GM21737 (cell line): Measurements from ENCODE around the gene RCOR1.
"Not testable (repeated sequence)": the region's sequence is repeated elsewhere in the genome, so short reads cannot be mapped to it uniquely, and the experiment has no call there.

ENCODE experiments used
- ATAC-seq: cut with Tn5 transposase; IDR thresholded peaks from one replicate; pipeline ENCODE4 v1.9.1; 2021; ENCODE audit warnings: mild to moderate bottlenecking, moderate library complexity; ENCODE audit not compliant: unreplicated experiment

Gene RCOR1

DNA sequence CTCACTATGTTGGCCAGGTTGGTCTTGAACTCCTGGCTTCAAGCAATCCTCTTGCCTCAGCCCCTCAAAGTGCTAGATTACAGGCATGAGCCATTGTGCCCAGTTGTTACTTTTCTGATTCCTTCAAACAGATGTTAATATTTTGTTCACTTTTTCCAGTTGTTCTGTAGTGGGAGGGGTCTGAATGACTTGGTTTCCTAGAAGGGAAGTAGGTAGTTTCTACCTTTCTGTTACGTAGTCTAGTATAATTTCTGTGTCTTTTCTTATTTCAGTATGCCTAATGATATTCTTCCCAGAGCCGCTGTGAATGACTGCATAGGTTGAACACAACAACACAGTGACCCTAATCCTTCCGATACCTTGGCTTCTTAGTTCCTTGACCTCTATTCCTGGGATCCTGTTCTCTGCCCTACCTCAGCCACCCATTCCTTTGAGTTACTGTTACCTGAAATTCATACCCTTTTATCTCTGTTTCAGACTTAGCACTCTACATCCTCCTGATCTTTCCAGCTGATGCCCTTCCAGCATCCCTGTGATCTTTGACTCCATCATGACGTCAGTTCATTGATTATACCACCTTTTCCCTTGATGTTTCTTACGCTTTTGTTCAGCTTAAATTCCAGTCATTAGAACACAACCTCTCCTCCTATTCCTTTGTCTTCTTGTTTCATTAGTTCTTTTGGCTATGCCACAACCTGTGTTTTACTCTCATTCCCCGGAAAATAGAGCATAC is 33.3 kb downstream of the RCOR1 start:
- ATAC-seq: no peak

DNA sequence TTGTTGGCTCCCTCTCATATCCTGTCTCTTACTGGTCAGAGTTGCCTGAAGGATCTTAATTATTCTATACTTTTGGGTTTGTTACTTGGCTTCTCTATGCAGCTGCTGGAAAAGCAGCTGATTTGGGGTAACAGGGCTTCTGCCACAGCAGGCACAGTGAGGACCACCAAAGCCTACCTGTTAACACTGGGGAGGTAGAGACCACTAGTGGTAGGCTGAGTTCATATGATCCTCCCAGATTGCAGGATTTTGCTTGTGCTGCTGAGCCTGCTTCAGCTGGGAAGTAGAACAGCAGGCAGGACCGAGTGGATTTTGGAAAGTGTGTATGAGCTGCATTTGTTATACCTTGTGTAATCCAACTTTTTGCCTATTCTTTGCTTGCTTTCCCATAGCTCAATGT is 34.1 kb downstream of the RCOR1 start:
- ATAC-seq: no peak

DNA sequence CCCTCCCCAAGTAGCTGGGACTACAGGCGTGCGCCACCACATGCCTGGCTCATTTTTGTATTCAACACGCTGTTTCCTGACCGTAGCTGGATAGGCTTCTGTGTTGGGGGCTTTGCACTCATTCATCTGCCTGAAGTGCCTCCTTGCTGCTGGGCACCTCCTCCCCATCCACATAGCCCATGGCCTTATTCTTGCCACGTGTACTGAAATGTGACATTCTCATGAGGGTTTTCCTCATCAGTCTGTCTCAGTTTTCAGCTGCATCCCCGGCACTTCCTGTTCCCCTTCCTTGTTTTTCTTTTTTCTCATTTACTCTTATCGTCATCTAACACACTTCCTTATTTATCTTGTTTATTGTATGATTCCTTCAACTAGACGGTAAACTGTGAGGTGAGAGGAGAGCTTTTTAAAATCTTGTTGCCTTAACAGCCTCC is 36.6 kb downstream of the RCOR1 start:
- ATAC-seq: no peak

DNA sequence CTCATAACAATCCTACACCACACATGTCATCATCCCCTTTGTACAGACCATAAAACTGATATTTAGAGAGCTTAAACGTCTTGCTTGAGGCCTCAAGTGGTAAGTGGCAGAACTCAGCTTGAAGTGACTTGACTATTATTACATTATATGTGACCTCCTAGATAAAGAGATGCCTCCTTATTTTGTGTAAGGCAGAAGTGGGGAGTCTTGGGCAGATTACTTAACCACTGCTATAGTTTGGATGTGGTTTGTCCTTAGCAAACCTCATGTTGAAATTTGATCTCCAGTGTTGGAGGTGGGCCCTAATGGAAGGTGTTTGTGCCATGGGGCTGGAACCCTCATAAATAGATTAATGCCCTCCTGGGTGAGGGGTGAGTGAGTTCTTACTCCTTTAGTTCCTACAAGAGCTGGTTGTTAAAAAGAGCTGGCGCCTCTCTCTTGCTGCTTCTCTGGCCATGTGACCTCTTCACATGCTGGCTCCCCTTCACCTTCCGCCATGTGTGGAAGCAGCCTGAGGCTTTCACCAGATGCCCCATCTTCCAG is 37.4 kb downstream of the RCOR1 start:
- ATAC-seq: no peak

DNA sequence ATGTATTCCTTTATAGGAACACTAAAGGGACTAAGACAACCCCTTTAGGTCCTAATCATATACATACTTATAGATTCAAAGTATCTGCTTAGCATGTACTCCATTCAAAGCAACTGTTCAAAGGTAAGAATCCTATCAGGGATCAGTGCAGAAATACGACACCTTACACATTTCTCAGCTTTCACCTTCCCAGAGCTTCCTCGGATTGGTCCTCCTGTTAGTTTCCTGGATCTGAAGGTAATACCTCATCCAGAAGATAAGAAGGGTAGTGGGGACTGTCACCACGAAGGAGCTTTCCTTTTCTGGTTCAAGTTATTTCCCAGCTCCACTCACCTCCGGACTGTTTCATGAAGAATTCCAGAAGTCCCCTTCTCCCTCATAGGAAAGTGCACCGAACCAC is 38.0 kb downstream of the RCOR1 start:
- no peak for ATAC-seq

DNA sequence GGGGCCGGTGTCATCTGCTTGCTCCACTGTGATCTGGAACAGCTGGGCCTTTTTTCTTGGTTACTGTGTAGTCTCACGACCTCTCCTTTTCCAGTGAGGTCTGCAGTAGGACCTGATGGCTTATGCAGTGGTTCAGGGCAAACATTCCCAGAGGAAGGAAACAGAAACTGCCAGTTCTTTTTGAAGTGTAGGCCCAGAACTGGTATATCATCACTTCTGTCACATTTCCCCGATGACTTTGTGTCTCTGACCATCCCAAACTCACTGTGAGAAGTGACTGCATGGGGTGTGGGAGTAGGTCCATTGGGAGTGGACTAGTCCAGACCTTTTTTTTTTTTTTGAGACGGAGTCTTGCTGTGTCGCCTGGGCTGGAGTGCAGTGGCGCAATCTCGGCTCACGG is 38.4 kb downstream of the RCOR1 start:
- ATAC-seq: no peak

DNA sequence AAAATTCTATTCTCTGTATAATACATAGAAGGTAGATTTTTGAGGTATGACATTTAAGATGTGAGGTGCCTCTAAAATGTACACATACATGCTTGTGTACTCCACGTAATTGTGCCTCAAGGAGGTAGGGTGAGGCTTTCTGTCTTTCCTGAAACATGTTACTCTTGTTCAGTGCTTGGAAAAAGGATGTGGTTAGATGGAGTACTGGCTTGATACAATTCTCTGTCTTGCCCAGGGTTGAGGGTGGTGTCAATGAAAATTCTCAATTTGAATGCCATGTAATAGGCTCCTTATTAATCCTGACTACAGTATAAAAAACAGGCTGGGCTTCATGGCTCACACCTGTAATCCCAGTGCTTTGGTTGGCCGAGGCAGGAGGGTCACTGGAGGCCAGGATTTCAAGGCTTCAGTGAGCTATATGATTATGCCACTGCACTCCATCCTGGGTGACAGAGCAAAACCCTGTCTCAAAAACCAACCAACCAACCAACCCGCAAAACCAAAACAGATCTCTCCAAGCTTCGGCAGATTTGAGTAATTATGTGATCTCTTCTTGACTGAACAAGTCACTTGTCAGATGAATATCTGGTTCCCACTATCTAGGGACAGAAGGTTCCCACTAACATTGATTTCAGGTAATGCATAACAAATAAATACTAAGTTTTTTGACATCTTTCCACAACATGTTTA is 41.6 kb downstream of the RCOR1 start:
- no peak for ATAC-seq

DNA sequence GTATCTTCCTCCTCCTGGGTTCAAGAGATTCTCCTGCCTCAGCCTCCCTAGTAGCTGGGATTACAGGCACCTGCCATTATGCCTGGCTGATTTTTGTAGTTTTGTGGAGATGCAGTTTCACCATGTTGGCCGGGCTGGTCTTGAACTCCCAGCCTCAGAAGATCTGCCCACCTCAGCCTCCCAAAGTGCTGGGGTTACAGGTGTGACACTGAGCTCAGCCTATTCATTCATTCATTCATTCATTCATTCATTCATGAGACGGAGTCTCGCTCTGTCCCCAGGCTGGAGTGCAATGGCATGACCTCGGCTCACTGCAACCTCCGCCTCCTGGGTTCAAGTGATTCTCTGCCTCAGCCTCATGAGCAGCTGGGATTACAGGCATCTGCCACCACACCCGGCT is 47.2 kb downstream of the RCOR1 start:
- ATAC-seq: not testable (repeated sequence)

DNA sequence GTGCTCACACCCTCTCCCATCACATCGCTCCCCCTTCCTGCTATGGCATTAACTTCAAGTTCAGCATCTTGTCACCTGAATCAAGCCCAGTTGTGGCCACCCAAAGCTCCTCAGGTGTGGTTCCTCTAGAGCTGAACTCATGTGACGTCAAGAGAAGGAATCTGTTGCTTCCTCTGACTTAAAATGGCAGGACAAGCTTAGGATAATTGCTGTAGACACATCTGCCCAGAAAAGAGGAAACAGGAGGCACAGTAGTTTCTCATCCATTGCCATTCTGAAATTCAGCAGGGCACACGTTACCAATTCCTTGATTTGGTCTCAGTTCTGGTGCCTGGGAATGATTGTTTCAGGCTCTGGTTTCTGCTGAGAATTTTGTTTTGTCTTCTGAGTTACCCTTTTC is 52.1 kb downstream of the RCOR1 start:
- ATAC-seq: no peak

DNA sequence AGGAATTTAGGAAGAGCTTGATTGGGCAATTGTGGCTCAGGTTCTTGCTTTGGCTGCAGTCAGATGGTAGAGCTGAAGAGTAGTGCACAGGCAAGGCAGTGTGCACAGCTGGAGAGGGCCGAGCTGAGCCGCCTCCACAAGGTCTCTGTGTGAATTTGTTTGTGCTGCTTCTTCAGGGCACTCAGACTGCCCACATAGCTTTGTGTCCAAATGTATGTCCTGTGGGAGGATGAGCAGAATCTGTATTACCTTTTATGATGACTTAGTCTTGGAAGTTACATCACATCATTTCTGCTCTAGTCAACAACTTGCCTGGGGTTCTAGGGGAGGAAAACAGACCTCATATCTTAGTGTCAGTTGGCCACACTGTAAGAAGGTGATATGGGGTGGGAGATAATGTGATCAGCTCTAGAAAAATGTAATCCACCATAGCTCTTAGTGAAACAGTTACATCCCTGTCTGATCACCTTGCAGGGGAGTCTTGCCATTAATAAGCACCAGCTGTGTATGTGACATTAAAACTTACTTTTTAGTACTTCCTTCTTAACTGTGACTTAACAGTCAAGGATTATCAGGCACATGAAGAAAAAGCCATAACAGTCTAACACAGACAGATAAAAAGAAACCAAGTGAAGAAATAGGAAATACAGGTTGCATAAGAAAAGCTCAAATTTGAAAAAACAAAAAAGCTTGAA is 53.4 kb downstream of the RCOR1 start:
- ATAC-seq: no peak

DNA sequence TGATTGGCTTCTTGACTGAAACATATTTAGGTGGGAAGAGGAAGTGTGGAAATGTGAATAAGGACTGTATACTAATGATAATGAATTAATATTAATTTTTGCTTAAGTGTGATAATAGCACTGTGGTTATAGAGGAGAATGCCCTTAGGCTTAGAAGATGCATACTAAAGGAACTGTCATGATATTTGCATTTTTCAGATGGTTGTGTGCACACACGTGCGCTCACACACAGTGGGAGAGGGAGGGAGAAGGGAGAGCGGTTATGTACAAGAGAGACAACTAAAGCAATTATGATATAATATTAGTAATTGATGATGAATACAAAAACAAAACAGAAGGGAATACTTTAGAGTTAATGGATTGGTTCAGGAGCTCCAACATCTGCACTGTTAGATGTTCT is 54.2 kb downstream of the RCOR1 start:
- no peak for ATAC-seq

DNA sequence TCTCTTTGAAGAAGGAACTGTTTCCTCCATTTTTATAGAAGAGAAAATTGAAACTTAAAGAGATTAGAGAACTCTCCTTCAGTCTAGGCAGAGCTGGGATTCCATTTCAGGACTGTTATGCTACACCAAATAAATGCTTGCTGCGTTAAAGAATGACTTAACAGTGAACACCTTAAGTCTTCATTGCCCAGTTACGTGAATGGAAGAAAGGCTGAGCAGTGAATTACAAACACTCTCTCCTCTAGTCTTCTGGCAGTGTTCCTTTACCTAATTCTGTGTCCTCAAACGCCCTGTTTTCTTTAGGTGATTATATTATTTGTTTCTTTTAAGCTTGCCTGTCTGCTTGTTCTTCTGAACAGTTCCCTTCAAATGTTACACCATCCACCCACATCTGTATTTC is 59.7 kb downstream of the RCOR1 start:
- ATAC-seq: no peak

DNA sequence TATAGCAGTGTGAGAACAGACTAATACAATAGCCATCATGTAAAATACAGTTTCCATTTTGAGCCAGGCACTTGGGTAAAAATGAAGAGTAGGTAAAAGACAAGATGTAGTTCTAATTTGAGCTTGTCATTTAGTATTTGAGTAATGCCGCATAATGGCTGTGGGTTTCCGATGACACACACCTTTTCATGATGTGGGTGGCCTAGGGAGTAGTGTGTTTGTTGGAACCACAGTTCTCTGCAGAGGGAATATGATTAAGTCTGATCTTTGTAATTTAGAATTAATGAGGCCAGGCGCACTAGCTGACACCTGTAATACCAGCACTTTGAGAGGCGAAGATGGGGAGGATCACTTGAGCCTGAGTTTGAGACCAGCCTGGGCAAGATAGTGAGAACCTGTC is 61.8 kb downstream of the RCOR1 start:
- ATAC-seq: no peak

DNA sequence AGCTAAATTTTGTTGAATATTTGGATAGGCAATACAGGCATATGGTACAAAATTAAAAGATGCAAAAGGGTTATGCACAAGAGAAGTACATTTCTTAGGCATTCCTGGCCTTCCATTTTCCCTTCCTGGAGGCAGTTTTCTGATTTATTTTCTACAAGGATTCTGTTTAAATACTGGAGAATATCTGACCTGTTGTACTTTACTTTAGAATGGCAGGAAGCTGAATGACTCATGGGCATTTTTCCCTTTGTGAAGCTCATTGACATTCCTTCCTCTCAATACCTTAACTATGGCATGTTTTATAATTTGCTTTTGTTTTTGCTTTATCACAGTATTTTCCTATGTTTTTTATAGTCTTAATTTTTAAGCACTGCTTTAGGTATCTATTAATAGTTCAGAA is 62.7 kb downstream of the RCOR1 start:
- ATAC-seq: no peak

DNA sequence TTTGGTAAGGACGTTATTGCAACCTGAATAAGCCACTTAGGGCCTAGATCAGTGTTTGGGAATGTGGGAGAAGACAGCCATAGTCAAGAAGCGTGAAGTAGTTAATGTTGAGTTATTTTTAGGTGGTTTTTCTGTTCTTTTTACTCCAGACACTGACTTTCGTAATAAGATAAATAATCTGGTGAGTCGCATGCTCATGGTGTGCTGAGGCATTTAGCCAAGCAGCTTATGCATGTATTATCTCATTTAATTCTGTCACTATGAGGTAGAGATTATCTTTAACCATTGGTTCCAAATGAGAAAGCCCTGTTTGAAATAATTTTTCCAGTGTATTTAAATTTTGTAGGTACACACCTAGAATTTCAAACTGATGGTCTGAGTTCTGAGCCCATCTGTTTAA is 67.3 kb downstream of the RCOR1 start:
- ATAC-seq: no peak

DNA sequence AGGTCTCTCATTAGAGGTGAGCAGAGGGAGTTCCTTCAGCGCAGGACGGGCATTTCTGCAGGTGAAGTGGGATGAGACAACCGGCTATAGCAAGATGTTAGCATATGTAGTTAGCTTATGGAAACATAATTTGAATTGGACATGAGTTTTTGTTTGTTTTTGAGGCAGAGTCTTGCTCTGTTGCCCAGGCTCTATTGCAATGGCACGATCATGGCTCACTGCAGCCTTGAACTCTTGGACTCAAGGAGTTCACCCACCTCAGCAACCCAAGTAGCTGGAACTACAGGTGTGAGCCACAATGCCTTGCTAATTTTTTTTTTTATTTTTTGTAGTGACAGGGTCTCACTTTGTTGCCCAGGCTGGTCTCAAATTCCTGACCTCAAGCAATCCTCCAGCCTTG is 69.2 kb downstream of the RCOR1 start:
- no peak for ATAC-seq

DNA sequence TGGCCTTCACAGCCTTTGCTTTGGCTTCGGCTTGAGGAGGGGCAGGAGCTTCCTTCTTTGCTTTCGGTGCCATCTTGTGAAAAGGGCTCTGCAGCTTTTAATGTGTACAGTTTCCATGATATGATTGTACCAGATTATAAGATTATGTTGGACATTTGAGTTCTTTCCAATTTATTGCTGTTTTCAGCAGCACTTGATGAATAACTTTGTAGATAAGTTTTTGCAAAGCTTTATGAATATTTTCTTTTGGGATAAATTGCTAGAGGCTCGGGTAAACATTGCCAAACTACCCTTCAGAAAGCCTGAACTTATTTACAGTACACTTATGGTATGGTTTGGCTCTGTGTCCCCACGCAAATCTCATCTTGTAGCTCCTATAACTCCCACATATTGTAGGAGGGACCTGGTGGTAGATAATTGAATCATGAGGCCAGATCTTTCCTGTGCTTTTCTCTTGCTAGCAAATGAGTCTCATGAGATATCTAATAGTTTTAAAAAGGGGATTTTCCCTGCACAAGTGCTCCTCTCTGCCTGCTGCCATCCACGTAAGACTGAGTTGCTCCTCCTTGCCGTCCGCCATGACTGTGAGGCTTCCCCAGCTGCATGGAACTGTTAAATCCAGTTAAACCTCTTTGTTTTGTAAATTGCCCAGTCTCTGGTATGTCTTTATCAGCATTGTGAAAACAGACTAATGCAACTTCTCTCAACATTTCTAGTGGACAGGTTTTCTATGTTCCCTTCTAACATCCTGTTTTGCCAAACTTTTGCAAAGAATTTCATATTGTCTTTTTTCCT is 70.4 kb downstream of the RCOR1 start:
- no peak for ATAC-seq

DNA sequence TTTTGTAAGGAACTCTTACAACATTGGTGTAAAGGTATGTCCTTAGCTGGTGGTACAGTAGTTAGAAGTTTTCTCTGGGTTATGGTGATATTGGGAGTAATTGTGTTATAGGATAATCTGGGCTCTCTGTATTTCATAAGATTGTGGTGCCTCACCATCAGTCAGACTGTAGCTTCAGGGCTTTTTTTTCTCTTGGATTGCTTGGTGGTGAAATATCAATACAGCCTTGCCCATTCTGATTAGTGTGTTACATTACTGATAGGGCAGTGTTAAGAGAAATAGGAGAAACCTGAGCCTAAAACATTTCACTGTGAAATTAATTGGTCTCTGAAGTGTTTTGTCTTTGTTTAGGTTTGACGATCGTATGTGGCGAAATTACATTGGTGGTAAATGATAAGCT is 71.0 kb downstream of the RCOR1 start:
- ATAC-seq: no peak

DNA sequence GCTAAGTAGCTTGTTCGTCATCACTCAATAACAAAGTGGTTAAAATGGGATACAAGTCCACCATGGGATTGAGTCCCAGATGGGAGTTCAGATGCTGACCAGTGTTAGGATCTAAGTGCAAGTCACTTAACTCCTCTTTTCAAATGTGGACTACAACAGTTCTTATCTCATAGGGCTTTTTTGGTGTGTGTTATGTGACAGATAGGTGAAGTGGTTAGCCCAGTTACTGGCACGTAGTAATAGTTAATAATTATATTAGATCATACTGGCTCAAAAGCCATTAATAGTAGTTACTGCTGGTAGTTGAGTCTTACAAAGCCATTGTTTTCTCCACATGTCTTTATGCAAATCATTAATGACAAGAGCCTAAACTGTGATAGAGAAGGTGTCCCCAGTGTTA is 73.2 kb downstream of the RCOR1 start:
- ATAC-seq: no peak

DNA sequence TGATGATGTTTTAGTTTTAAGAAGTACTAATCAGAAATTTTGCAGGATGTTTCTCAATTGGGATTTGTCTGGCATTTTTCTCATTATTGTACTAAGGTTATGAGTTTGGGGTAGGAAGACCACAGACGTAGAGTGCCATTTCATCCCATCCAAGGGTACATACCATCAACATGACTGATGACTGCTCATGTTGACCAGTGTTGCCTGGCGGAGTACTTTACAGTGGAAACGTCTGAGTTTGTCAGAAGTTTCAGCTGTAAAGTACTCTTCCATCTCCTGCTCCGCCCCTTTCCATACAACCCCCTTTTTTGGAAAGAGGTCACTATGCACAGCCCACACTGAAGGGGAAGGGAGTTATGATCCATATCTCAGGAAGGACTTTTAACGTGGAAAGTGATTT is 74.2 kb downstream of the RCOR1 start:
- no peak for ATAC-seq

DNA sequence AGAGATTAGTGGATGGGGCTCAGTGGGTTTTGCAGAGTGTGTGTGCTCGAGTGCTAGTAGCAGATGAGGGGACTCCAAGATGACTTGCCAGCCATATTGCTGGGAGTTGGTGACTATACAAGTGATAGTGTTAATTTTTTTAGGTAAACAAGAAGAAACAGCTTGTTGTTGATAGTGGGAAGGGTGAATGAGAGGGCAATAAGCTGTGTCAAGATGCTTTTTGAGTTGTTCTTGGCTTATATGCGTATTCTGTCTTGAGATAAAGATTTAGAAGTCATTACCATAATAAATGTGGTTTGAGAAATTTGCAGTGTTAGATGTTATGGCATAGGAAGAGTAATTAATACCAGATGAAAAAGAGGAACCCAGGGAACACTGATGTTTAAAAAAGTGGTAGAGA is 75.3 kb downstream of the RCOR1 start:
- ATAC-seq: no peak
